GM12864 (cell line): ENCODE measurements around the gene PPCS.
A peak's percentile ranks its signal among the peaks of the same experiment; 100 is the strongest.

Source experiments
- DNase-seq: peaks from one replicate; pipeline ENCODE4 v3.0.0-alpha.2; 2011; ENCODE audit warnings: low read depth
- H3K4me3 ChIP-seq: 2 replicates; pipeline ENCODE4 v1.5.1; 2011; ENCODE audit warnings: mild to moderate bottlenecking, low read depth, low read length, control low read depth
- TF ChIP-seq, protein P1 (sequence below): IDR thresholded peaks from 2 replicates; pipeline ENCODE4 v1.5.1; 2011; ENCODE audit warnings: low read depth, mild to moderate bottlenecking, moderate library complexity, low read length, control low read depth, inconsistent platforms; ENCODE audit errors: missing control alignments

The PPCS gene

DNA sequence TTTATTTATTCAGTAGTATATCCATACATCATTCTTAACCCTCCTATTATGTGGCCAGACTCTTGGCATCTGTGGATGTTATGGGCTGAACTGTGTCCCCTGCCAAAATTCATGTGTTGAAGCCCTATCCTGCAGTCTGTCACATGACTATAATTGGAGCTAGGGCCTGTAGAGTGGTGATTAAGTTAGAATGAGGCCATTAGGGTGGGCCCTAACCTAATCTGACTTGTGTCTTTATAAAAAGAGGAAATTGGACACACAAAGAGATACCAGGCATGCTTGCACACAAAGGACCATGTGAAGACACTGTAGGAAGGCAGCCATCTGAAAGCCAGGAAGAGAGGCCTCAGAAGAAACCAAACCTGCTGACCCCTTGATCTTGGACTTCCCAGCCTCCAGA lies 7.1 kb upstream of the PPCS start:
- no peak for DNase-seq
- TF ChIP-seq, protein P1, sequence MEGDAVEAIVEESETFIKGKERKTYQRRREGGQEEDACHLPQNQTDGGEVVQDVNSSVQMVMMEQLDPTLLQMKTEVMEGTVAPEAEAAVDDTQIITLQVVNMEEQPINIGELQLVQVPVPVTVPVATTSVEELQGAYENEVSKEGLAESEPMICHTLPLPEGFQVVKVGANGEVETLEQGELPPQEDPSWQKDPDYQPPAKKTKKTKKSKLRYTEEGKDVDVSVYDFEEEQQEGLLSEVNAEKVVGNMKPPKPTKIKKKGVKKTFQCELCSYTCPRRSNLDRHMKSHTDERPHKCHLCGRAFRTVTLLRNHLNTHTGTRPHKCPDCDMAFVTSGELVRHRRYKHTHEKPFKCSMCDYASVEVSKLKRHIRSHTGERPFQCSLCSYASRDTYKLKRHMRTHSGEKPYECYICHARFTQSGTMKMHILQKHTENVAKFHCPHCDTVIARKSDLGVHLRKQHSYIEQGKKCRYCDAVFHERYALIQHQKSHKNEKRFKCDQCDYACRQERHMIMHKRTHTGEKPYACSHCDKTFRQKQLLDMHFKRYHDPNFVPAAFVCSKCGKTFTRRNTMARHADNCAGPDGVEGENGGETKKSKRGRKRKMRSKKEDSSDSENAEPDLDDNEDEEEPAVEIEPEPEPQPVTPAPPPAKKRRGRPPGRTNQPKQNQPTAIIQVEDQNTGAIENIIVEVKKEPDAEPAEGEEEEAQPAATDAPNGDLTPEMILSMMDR, result no peak
- no peak overlapping the region for H3K4me3 ChIP-seq

DNA sequence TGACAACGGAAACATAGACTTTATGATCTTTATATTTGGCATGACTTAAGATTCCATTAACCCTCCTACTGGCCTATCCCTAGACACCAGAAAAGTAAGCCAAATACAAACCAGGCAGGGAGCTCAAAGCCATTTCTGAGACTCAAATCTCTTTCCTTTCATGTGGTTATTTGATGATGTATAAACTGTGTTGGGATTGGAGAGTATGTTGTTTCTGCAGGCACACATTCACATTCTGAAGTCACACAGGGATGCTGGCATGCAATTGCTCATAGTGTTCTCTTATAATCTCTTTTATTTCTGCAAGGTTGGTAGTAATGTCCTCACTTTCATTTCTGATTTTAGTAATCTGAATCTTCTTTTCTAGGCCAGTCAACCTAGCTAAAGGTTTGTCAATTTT lies 6.3 kb upstream of the PPCS start:
- TF ChIP-seq, protein P1, result no peak
- no peak overlapping the region for H3K4me3 ChIP-seq
- no peak for DNase-seq

DNA sequence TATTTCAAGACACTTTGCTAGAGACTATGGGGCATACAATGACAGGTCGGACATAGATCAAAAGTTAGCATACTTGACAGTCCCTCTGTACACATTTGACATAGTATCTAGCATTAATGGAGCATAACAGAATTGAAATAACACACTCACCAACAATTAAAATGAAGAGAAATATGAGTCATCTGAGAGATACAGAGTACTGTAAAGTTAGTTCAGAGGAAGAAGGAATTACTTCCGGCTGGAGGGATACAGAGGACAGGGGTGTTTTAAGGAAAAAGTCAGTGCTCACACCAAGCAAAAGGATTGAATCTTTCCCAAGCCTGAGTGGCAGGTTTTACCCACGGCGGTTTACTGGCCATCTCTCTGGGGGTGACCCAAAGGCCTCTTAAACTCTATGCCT lies 3.0 kb upstream of the PPCS start:
- no peak overlapping the region for H3K4me3 ChIP-seq
- DNase-seq, result no peak
- TF ChIP-seq, protein P1, result no peak

DNA sequence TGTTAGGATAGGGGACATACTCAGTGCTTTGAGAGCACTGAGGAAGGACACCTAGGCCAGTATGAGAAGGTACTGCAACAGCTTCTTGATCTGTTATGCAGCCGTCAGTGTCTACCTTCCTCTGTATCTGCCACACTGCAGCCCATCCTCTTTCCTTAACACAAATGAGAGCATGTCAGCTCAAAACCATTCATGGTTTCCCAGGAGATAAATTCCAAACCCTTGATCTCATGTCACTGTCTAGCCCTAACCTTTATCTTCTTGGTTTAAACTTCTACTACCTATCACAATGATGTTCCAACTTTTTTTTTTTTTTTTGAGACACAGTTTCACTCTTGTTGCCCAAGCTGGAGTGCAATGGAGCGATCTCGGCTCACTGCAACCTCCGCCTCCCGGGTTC lies 1.9 kb upstream of the PPCS start:
- TF ChIP-seq, protein P1, result no peak
- H3K4me3 ChIP-seq, result no peak overlapping the region
- no peak for DNase-seq

DNA sequence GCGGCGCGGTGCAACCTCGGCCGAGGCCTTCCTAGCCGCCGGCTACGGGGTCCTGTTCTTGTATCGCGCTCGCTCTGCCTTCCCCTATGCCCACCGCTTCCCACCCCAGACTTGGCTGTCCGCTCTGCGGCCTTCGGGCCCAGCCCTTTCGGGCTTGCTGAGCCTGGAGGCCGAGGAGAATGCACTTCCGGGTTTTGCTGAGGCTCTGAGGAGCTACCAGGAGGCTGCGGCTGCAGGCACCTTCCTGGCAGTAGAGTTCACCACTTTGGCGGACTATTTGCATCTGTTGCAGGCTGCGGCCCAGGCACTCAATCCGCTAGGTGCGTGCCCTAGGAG lies 379 bp downstream of the PPCS start:
- DNase-seq, result peak; percentile 64
- peak overlapping the region; percentile 76 for H3K4me3 ChIP-seq
- TF ChIP-seq, protein P1, result no peak

DNA sequence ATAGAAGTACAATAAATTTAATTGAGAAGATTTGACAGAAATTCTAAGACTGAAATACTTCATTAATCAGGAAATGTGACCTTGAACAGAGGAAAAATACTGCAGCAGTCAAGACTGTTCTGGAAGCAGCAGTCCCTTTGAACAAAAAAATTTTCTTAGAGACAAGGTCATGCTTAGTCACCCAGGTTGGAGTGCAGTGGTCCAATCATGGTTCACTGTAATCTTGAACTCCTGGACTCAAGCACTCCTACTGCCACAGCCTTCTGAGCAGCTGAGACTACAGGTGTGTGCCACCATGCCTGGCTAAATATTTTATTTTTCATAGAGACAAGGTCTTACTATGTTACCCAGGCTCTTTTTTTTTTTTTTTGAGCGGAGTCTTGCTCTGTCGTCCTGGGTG lies 4.9 kb downstream of the PPCS start:
- DNase-seq, result no peak
- H3K4me3 ChIP-seq, result no peak overlapping the region
- TF ChIP-seq, protein P1, result no peak

DNA sequence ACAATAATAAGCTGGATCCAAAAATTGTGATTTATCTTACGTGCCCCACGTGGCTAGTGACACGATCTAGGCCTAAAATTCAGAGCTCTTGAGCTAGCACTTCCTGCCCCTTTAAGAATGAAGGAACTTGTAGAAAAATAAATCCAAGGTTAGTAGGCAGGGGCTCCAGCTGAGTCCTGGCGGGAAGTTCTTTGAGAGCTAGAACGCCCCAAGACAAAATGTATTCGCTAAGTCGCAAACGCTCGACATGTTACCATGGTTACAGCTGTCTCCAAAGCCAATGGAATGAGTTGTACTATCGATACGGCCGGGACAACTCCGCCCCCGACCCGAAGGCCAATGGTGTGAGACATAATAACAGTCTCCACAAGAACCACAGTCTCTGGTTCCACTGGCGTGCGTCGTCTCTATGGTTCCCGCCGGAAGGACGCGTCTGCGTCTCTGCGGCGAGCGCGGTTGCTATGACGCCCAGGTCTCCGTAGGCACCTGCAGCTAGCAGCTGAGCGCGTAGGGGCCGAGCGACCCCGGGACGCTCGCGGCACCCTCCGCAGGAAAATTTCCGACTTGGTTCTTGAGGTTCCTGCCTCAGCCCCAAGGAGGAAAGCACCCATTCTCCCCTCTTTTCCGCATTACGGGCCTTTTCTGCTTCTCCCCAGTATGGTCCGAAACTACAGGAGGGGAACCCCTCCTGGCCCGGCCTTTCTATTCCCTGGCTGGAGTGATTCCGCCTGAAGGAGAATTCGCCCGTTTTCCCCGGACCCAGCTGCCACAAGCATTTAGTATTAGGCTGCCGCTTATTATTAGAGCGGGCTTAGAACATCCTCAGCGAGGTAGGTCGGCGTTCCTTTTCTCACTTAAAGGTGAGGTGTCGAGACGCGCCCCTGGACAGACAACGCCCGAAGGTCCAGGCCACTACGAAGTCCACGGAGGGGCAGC lies 6.8 kb downstream of the PPCS start, which contains the start of gene CCDC30:
TSS of gene CCDC30 (plus strand) at position 459 of the 936 bp plus-strand sequence. CDS start 17,266 bp downstream, outside the sequence.
- DNase-seq, result peak; percentile 93
- TF ChIP-seq, protein P1, result no peak
- H3K4me3 ChIP-seq, result peak within 1 kb of the TSS; percentile 68
